ENCODE measurements around the gene COBL. TPM values are rescaled to one million over a fixed set of nuclear protein-coding genes. Genes with fewer than 3 reads are reported as not detected.

COBL gene
- polyA plus RNA-seq, 3 donors: 17.9 to 26.5 (median 20.6) TPM

DNA sequence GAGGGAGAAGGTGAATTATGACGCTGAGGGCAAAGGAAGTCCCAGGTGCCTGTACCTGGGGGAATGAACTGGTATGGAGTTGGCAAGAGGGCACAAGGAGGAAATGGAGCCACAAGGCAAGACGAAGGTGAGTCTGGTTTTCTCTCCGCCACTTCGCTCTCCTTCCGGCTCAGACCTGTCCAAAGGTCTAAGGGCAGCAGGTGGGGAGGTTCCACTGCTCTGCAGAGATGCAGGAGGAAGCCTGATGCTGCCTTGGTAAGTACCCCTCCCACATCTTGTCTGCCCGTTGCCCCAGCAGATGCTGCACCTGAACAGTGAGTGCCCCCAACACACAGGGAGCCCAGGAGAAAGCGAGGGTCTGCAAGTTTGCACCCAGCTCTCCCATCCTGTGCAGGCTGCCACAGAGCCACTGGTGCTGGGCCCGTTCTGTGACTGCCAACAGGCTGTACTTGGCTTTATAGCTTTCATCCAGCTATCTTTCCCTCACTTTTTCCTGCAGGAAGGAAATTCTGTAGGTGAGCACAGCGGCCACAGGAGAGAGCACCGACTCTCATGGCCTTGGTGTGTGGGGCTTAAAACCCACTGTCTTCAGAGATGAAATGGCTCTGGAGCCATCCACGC, 235.2 kb downstream of the COBL start:
- DNase-seq: no peak

DNA sequence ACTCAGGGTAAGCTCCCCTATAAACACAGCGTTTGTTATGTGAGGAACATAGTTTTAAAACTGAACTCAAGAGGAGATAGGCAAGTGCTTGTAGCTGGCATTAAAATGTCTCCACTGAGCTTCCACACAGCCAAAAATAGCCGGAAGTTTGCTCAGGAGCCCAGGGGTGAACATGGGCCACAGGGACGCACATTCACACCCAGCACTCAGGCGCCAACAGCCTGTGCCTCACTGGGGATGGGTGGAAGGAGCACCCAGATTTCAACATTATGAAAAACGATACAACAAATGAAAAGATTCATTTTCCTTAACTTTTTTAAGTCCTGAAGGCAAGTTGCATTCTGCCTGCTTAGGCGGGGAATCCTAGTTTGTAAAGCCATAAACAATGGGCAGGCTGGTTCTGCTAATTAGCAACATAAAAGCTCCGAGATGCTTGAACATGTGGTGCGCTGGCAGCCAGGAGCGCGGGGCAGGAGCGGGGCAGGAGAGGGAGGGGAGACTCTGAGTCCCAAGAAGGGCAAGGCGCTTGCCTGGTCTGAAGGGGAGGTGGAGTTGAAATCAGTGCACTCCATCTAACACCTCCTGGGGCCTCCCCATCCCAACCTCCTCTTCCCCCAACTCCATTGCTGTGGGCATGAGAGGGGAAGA, 235.9 kb downstream of the COBL start:
- no peak for DNase-seq

DNA sequence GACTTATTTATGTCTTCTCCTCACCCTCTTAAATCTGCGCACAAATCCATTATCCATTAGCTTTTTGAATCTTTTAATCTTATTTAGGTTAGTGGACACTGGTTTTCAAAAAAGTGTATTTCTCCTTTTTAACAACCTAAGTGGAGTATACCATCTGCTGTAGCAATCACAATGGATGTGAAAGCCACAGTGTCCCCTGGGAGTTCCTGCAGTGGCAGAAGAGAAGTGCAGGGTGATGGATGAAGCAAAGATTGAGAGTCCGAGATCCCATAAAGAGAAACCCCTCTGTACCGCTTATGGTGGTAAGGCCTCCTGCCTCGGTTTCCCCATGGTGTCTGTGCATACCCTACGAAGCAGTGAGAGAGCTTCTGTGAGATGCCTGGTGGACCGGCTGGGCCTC, 236.4 kb downstream of the COBL start:
- no peak for DNase-seq

DNA sequence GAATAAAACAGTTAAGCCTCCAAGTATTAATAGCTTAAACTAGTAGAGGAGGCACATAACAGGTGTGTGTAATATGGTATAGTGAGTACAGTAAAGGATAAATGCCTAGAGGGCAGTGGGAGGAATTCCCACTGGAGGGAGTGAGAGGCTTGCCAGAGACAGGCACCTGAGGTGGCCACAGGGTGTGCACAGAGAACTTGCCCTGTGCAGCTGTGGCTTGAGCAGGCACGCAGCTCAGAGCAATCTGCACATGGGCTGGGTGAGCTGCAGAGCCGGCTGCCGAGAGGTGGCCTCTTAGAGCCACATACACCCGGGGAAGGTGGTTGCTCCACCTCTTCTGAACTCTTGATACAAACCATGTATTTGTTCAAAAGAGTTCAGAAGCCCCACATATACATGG, 237.1 kb downstream of the COBL start:
- no peak for DNase-seq

DNA sequence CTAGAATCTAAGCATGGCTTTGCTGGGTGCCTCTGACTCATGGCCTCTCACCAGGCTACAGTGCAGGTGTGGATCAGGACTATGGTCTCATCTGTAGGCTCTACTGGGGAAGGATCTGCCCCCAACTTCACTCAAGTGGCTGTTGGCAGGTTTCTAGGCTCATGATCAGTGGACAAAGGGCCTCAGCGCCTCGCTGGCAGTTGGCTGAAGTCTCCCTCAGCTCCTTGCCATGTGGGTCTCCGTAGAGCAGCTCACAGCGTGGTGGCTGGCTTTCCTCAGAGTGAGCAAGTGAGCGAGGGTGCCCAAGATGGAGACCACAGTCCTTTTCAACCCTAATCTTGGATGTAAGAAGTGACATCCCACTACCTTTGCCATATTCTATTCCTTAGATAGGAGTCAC, 238.0 kb downstream of the COBL start:
- no peak for DNase-seq

DNA sequence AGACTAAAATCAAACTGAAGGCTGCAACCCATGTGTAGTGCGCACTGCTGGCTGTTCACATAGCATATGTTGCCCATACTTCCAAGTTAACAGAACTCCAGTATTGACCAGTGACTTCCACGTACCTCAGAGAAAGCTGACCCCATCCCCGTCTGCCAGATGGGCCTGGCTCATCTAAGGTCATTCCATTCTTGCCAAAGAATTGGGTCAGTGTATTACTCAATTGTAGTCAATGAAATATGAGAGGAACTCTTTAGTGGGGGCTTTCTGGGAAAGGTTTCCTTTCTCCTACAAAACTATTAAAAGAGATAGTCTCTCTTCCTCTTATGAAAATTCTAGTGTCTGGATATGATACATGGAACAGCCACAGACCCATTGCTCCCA, 238.6 kb downstream of the COBL start:
- no peak for DNase-seq

DNA sequence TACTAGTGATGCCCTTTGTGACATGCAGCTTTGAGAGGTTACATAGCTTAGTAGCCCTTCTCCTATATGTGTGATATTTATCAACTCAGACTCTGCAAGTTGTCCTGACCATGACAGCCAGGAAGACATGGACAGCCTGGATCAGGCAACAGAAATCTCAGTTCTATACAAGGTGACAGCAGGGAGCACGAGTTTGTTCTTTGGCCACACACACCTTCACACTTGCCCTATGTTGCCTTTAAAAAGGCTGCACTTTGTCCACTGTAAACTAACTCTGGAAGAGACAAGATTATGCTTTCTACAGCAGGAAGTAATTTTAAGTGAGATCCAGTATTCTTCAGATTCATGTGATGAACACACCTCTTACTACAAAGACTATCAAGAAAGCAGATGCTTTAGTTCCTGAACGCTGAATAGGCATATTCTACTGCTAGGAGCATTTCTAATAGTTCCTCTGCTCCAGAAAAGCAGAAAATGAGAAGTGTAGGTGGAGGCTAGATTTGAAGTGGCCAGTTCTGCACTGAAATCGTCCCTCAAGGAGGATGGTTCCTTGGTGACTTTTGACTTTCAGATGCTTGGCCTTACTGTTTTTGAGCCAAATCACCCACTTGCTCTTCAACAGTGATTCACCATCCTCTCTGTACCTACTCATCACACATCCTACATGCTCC, 239.2 kb downstream of the COBL start:
- DNase-seq: no peak

DNA sequence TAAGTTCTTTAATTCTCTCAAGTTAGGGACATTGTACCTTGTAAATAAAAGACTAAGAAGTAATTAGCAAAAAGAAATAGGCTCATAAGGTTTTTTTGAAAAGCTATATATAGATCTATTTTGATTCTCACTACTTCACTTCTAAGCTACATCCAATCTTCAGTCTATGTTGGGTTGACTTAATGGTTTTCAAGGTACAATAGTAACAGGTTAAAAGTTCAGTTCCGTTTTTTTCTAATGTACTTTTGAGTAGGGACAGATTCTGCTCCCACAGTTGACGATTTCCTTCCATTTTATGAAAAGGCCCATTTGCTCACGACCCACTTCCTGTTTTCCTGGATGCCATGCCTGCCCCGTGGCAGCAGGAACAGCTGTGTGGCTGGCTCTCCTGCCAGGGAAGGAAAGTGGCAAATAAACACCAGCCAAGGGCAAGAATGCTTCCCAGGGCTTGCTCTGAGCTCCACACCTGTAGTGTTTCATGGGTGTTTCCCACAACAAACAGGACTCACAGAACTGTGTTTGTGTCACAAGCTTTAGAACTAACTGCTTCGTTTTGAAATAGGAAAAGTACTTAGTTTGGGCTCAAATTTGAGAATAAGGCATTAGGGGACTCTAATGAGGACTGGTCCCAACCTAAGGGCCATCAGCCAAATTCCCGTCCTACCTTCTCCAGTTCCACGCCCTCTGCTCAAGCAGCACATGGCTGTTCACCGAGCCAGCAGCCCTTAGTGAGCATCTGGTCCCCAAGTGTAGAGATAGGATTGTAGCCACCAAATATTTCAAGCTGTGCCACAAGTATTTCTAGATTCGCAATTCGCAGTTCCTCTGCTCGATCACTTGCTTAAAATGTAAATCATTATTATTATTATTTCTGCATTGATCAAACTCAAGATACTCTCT, 240.7 kb downstream of the COBL start:
- DNase-seq: no peak

DNA sequence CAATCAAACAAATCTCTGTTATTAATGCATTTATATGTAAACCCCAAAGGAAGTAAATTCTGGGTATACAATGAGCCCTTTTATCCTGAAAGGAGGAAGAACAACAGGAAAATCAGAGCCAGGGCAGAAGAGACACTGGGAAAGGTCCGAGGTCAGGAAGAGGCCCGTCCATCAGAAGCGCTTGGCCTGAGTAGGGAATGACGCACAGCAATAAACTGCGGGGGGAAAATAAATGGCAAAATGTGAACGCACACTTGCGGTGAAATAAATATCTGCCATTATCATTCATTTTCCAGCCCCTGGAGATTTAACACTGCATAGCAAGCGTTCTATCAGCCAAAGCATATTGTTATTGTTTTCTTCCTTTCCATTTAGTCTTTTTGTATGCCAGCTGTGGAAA, 243.4 kb downstream of the COBL start:
- DNase-seq: no peak

DNA sequence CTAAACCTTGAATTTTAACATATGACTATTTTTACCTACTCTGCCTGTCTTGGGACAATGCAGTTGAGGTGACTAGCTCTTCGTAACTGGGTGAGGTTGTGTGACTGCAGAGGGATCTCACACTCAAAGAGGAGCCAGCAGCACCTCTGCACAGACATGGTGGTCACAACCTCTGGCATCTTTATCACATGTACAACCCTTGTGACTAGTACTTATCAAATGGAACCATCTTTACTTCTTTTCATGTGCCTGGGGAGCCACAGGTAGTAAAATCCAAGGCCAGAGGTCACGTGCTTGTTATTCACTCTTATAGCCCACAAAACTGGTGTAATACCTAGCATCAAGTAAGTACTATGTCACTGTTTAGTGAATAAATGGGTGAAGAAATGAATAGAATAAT, 244.3 kb downstream of the COBL start:
- DNase-seq: no peak

DNA sequence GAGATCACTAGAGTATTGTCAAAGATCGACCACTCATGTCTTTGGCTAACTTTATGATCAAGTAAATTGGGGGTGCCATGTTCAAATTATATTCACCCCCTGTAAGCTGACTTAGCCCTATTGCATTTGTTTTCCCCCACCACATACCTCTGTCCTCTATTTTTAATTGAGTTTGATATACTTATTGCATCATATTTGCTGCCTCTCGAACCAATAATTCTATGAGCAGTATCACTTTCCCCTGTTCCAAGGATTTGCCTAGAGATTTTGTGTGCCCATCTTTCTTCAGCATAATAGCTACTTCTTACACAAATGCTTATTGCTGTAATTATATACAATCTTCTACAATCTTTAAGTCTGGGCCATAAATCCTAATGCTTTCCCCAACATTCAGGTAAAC, 245.2 kb downstream of the COBL start:
- DNase-seq: no peak

DNA sequence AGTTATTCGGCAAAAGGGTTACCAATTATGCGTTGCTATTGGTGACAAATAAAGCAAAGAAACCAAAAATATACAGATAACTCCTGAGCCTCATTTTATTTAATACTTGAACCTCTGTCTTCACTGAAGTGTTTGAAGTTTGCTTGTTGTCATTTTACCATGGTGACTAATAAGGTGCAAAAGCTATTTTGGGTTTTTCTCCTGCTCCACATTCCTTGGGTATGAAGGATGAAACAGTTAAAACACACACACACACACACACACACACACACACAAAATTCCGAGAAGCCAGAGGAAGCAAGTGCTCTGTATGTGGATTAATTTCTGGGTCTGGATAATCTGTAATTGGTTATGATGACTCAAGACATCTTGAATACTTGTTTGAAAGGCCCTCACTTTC, 246.5 kb downstream of the COBL start:
- DNase-seq: no peak

DNA sequence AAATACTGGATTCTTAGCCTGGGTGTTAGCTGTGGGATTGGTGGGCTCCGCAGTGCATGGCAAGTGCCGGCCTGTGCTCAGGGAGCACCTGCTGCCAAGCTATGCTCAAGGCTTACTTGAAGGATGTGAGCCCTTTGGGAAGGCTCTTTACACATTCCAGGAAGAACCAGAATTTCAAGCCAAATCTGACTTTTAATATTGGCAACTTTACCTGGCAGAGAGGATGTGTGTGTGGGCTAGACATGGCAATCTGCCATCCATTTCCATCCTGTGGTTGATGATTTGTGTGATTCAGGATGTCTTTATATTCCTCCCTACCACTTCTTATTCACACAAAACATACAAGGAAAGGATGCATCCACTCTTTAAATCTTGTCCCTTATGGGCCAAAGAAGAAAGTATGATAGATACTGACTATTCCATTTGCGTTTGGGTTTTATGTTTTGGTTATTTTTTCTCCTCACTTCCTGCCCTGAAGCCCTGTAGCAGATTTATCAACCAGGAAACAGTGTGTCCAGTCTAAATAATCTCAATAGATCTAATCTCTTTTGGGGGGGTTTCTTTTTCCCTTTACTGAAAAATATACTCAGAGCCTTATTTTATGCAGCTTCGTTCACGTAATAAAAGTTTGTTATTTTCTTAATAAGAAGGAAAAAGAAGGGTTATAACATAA, 247.1 kb downstream of the COBL start:
- no peak for DNase-seq

DNA sequence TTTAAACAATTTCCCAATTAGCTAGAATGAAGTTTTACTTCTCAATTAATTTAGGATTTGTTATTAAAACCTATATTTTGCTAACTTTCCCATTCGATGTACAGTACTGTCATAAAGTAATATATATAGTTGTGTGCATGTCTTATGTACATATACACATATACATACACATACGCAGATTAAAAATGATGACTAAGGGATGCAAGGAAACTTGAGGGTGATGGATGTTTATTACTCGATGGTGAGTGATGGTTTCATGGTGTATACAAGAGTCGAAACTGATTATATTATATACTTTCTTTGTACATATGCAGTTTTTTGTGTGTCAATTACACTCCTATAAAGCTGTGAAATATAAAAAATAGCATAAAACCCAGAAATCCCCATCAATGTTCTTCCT, 248.2 kb downstream of the COBL start:
- no peak for DNase-seq

DNA sequence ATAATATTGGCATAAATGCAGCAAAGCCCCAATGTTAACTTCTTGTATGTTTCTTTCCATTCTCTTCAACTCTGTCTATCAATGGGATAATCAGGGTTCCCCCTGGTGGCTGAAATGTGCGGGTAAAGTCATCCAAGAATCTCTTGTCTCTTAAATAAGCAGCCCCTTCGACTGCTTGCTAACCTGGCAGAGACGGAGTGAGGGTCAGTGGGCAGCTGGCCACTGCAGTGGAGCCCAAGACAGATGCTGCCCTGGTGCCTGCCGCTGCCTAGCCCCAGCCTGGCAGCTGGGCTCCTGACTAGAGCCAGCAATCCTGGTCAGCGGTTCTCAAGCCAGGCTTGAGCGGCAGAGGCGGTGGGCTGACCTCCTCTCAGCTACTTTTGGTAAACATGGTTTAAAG, 248.9 kb downstream of the COBL start:
- DNase-seq: peak; percentile 65

DNA sequence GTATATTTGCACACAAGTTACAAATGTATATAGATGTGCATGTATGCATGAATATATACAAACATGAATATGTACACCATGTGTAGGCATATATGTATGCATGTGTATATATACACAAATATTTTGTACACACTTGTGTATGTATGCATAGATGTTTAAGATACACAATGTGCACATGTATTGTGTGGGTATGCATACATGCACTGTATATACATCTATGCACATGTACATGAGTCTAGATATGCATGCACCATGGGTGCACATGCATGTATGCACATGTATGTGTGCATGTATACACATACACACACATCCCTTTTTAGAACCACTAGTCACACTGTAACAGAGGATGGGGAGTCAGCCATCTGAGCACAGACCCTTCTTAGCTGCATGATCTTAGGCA, 249.4 kb downstream of the COBL start:
- no peak for DNase-seq

DNA sequence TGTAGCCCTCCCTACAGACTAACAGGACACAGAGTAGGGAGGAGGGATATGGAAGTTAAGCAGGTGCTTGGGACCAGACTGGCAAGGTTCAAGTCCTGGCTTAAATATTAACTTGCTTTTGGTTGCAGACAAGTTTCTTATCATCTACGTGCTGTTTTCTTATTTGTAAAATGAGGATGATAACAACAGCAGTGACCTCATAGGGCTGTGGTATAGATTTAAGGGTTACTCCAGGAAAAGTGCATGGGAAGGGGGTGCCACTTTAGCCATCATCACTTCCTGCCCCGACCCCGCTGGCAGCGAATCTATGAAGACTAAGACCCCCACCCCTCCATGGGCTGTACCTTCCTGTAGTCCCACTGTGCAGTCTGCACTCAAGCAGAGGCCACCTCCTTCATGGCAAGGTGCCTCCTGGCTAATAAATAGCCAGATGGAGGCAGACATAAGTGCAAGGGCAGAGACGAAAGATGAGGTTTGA, 250.2 kb downstream of the COBL start:
- no peak for DNase-seq

DNA sequence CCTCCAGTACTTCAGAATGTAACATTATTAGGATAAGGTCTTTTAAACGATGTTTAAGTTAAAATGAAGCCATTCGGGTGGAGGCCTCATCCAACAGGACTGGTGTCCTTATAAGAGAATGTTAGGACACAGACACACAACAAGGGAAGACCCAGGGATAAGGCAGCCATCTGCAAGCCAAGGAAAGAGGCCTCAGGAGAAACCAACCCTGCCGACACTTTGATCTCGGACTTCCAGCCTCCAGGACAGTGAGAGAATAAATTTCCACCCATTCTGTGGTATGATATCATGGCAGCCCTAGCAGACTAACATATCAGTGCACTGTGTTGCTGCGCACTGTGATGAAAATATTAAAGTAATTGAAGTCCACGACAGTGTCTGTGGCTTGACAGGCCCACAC, 250.8 kb downstream of the COBL start:
- DNase-seq: no peak

DNA sequence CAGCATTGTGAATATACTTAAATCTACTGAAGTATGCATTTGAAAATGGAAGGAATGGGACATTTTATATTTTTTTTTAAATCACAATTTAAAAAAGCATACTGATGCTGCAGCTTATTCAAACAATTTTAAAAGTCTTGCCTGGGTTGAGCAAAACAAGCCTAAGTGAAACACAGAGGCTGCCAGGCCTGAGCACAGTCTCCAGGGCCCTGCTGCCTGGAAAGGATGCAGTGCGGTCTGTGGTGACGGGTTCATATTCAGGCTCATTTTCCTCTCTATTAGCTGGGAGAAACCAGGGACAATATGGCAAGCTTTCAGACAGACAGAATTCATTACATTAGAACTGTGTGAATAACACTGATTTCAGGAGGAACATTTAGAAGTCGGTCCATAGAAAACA, 251.9 kb downstream of the COBL start:
- no peak for DNase-seq

DNA sequence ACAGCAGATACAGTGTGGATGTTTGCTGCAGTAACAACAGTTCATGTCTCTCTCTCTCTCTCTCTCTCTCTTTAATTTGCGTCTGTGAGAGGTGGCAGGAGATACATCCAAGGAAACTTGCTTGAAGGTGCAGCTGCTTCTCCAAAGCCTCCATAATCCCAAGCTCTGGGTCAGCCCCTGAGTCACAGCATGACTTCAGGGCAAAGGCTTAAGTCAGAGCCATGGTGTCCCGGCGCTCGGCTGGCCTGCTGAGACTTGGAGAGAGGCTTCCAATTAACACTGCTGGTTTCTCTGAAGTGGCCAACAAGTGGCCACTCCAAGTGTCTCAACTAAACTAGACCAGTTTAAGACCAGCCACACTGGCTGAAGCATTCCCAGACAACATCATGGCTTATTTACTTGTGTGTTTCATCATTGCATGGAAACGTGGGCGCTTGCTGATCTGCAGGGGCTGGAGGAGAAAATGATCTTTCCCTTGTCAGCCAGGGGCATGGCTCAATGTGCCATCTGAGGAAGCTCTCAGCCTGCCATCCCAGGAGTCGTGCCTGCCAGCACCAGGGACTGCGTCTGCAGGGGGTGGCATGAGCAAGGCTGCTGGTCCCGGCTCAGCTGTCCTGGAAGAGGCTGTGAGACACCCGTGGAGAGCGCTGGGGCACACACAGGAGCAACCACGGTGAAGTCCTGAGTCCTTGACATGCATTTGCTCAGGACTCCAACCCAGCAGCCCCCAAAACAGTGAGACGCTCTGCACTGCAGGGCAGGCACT, 254.2 kb downstream of the COBL start:
- DNase-seq: no peak

DNA sequence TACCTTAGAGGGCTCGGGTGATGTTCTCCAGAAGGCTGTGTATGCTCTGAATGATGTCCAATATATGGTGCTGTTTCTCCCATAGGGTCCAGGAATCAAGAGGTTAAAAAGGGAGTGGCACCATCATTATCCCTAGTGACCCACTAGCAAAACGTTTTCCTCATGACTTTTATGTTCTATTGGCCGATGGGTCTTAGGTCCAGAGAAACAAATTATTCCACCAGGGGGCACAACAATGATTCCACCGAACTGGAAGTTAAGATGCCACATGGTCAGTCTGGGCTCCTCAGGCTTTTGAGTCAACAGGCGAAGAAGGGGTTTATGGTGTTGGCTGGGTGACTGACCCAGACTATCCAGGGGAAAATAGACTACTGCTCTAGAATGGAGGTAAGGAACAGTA, 256.1 kb downstream of the COBL start:
- no peak for DNase-seq
